GM12892 (cell line): Measurements from ENCODE around the gene SLC9A9.

Source experiments
- POLR2A ChIP-seq: IDR thresholded peaks from 2 replicates; pipeline ENCODE4 v1.6.1; 2011; ENCODE audit warnings: low read depth, low read length, control low read depth
- POLR2AphosphoS5 ChIP-seq: IDR thresholded peaks from 2 replicates; pipeline ENCODE4 v1.6.1; 2011; ENCODE audit warnings: low read depth, low read length, control low read depth
- TAF1 ChIP-seq: IDR thresholded peaks from 2 replicates; pipeline ENCODE4 v1.6.1; 2011; ENCODE audit warnings: low read depth, mild to moderate bottlenecking, control low read depth, low read length, borderline replicate concordance

DNA sequence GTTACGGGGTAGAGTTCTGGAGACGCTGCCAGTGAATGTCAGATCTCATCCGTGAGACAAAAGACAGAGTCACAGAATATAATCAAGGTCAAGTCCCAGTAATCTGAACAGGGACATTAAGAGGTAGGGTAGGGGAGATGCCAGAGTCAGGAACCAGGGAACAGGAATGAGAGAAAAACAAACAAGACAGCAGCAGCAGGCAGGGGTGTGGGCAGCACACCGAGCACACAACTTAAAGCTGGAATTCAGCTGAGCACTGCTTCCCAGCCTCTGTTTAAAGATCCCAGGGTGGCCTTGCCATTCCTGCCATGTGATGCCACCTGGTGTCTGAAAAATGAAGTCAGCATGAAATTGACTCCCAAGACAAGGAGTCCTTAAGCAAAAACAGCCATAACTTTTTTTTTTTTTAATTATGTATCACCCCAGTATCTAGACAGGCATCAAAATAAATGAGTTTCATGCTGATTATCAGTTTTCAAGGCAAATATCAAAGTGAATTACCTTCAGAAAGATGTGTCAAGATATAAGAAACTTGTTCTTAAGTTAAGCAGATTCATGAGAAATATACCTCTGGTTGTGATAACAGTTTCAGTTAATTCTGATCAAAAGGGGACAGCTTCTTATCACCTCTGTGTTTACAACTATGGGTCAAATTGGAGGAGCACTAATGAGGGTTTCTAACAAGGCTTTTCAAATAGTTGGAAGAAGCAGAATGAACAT is 203.7 kb downstream of the SLC9A9 start:
- TF ChIP-seq TAF1 (no peak), POLR2AphosphoS5 (no peak), POLR2A (no peak)
